Activated T-helper 17 cell treated with anti-CD3 and anti-CD28 coated beads, Interleukin-2, amount 50 U/mL, for 72 hours (primary cell): ENCODE data around the gene NRG3. TPM values are rescaled to one million over a fixed set of nuclear protein-coding genes. Genes with fewer than 3 reads are reported as not detected.

Experiments used
- ATAC-seq: fragments of 150-1000 bp; cut with Tn5 transposase; replicated peaks from 2 replicates; pipeline ENCODE4 v1.10.0; 2021; ENCODE audit warnings: mild to moderate bottlenecking, moderate library complexity
- H3K27ac Mint-ChIP-seq: one replicate; pipeline ENCODE4 v1.8.0; 2022; ENCODE audit warnings: mixed read lengths
- H3K27me3 Mint-ChIP-seq: one replicate; pipeline ENCODE4 v1.8.0; 2022; ENCODE audit warnings: mixed read lengths
- H3K36me3 Mint-ChIP-seq: one replicate; pipeline ENCODE4 v1.8.0; 2022; ENCODE audit warnings: low read depth, mild to moderate bottlenecking, mixed read lengths
- H3K4me1 Mint-ChIP-seq: one replicate; pipeline ENCODE4 v1.8.0; 2022; ENCODE audit warnings: mixed read lengths
- H3K4me3 Mint-ChIP-seq: one replicate; pipeline ENCODE4 v1.8.0; 2022; ENCODE audit warnings: mild to moderate bottlenecking, mixed read lengths
- H3K9me3 Mint-ChIP-seq: one replicate; pipeline ENCODE4 v1.8.0; 2022; ENCODE audit warnings: mixed read lengths
- total RNA-seq, 2 donors: library from RNA; stranded (reverse); gene quantifications; one replicate each; pipeline ENCODE4 v1.2.3, GENCODE V29; 2022

Gene NRG3
- total RNA-seq, 2 donors from 2014 or later, result not detected

GRCh38 chr10:81957976-81958375 lies 83.0 kb downstream of the NRG3 start:
- Mint-ChIP-seq H3K27me3 (no peaks in the 10 kb centered on the region), H3K4me1 (no peaks in the 10 kb centered on the region), H3K27ac (no peak overlapping the region), H3K4me3 (no peak overlapping the region), H3K9me3 (no peaks in the 10 kb centered on the region), H3K36me3 (no peaks in the 10 kb centered on the region)
- ATAC-seq, result no peak

GRCh38 chr10:81959016-81959415 lies 84.0 kb downstream of the NRG3 start:
- Mint-ChIP-seq H3K36me3 (no peaks in the 10 kb centered on the region), H3K4me1 (no peaks in the 10 kb centered on the region), H3K9me3 (no peaks in the 10 kb centered on the region), H3K27me3 (no peaks in the 10 kb centered on the region), H3K27ac (no peak overlapping the region), H3K4me3 (no peak overlapping the region)
- ATAC-seq, result no peak

GRCh38 chr10:81961451-81962184 lies 86.6 kb downstream of the NRG3 start:
- Mint-ChIP-seq H3K4me1 (no peaks in the 10 kb centered on the region), H3K27me3 (no peaks in the 10 kb centered on the region), H3K27ac (no peak overlapping the region), H3K4me3 (no peak overlapping the region), H3K9me3 (no peaks in the 10 kb centered on the region), H3K36me3 (no peaks in the 10 kb centered on the region)
- no peak for ATAC-seq

GRCh38 chr10:81963606-81964005 lies 88.6 kb downstream of the NRG3 start:
- no peaks in the 10 kb centered on the region for H3K9me3 Mint-ChIP-seq
- H3K27me3 Mint-ChIP-seq, result no peaks in the 10 kb centered on the region
- no peaks in the 10 kb centered on the region for H3K4me1 Mint-ChIP-seq
- no peak for ATAC-seq
- no peak overlapping the region for H3K4me3 Mint-ChIP-seq
- no peaks in the 10 kb centered on the region for H3K36me3 Mint-ChIP-seq
- H3K27ac Mint-ChIP-seq, result no peak overlapping the region

- no peak overlapping the region for H3K4me3 Mint-ChIP-seq
- no peaks in the 10 kb centered on the region for H3K27me3 Mint-ChIP-seq
- peaks cover 9% of the 10 kb centered on the region for H3K9me3 Mint-ChIP-seq
- H3K27ac Mint-ChIP-seq, result no peak overlapping the region
- H3K36me3 Mint-ChIP-seq, result no peaks in the 10 kb centered on the region
- no peak for ATAC-seq
- H3K4me1 Mint-ChIP-seq, result no peaks in the 10 kb centered on the region
Measured at GRCh38 chr10:81967716-81968115, 92.7 kb downstream of the NRG3 start.

- no peaks in the 10 kb centered on the region for H3K27me3 Mint-ChIP-seq
- peaks cover 9% of the 10 kb centered on the region for H3K9me3 Mint-ChIP-seq
- H3K27ac Mint-ChIP-seq, result no peak overlapping the region
- H3K36me3 Mint-ChIP-seq, result no peaks in the 10 kb centered on the region
- no peak for ATAC-seq
- H3K4me1 Mint-ChIP-seq, result no peaks in the 10 kb centered on the region
- no peak overlapping the region for H3K4me3 Mint-ChIP-seq
Measured at GRCh38 chr10:81969136-81969535, 94.1 kb downstream of the NRG3 start.

- Mint-ChIP-seq H3K4me1 (no peaks in the 10 kb centered on the region), H3K27ac (no peak overlapping the region), H3K9me3 (no peaks in the 10 kb centered on the region), H3K27me3 (no peaks in the 10 kb centered on the region), H3K36me3 (no peaks in the 10 kb centered on the region), H3K4me3 (no peak overlapping the region)
- no peak for ATAC-seq
Measured at GRCh38 chr10:81978238-81978637, 103.2 kb downstream of the NRG3 start.

GRCh38 chr10:81981724-81982123 lies 106.7 kb downstream of the NRG3 start:
- Mint-ChIP-seq H3K27ac (no peak overlapping the region), H3K27me3 (no peaks in the 10 kb centered on the region), H3K9me3 (peaks cover 9% of the 10 kb centered on the region), H3K4me1 (no peaks in the 10 kb centered on the region), H3K4me3 (no peak overlapping the region), H3K36me3 (no peaks in the 10 kb centered on the region)
- ATAC-seq, result no peak

GRCh38 chr10:81984428-81984827 lies 109.4 kb downstream of the NRG3 start:
- no peaks in the 10 kb centered on the region for H3K36me3 Mint-ChIP-seq
- H3K27me3 Mint-ChIP-seq, result no peaks in the 10 kb centered on the region
- ATAC-seq, result no peak
- H3K9me3 Mint-ChIP-seq, result peaks cover 18% of the 10 kb centered on the region
- no peak overlapping the region for H3K4me3 Mint-ChIP-seq
- H3K27ac Mint-ChIP-seq, result no peak overlapping the region
- no peaks in the 10 kb centered on the region for H3K4me1 Mint-ChIP-seq

GRCh38 chr10:81995254-81995653 lies 120.3 kb downstream of the NRG3 start:
- Mint-ChIP-seq H3K27ac (no peak overlapping the region), H3K27me3 (no peaks in the 10 kb centered on the region), H3K4me1 (no peaks in the 10 kb centered on the region), H3K4me3 (no peak overlapping the region), H3K36me3 (no peaks in the 10 kb centered on the region), H3K9me3 (peaks cover 4% of the 10 kb centered on the region)
- ATAC-seq, result no peak

GRCh38 chr10:81996927-81997326 lies 121.9 kb downstream of the NRG3 start:
- Mint-ChIP-seq H3K9me3 (peaks cover 7% of the 10 kb centered on the region), H3K27ac (no peak overlapping the region), H3K4me1 (no peaks in the 10 kb centered on the region), H3K36me3 (no peaks in the 10 kb centered on the region), H3K4me3 (no peak overlapping the region), H3K27me3 (no peaks in the 10 kb centered on the region)
- no peak for ATAC-seq

- peaks cover 23% of the 10 kb centered on the region for H3K9me3 Mint-ChIP-seq
- no peak overlapping the region for H3K4me3 Mint-ChIP-seq
- no peaks in the 10 kb centered on the region for H3K36me3 Mint-ChIP-seq
- H3K4me1 Mint-ChIP-seq, result no peaks in the 10 kb centered on the region
- no peak overlapping the region for H3K27ac Mint-ChIP-seq
- no peak for ATAC-seq
- no peaks in the 10 kb centered on the region for H3K27me3 Mint-ChIP-seq
Measured at GRCh38 chr10:82020999-82021398, 146.0 kb downstream of the NRG3 start.

- Mint-ChIP-seq H3K27ac (no peak overlapping the region), H3K36me3 (no peaks in the 10 kb centered on the region)
- no peak for ATAC-seq
Measured at GRCh38 chr10:82027711-82028110, 152.7 kb downstream of the NRG3 start.

GRCh38 chr10:82037076-82037475 lies 162.1 kb downstream of the NRG3 start:
- H3K27me3 Mint-ChIP-seq, result no peaks in the 10 kb centered on the region
- H3K36me3 Mint-ChIP-seq, result no peaks in the 10 kb centered on the region
- no peak overlapping the region for H3K4me3 Mint-ChIP-seq

More at GRCh38 chr10:82027711-82028110, 152.7 kb downstream of the NRG3 start:
- no peaks in the 10 kb centered on the region for H3K4me1 Mint-ChIP-seq
- H3K9me3 Mint-ChIP-seq, result peaks cover 14% of the 10 kb centered on the region
- no peaks in the 10 kb centered on the region for H3K27me3 Mint-ChIP-seq
- no peak overlapping the region for H3K4me3 Mint-ChIP-seq

GRCh38 chr10:82038587-82038986 lies 163.6 kb downstream of the NRG3 start:
- ATAC-seq, result no peak
- H3K27ac Mint-ChIP-seq, result no peak overlapping the region
- H3K36me3 Mint-ChIP-seq, result no peaks in the 10 kb centered on the region
- H3K27me3 Mint-ChIP-seq, result no peaks in the 10 kb centered on the region
- no peaks in the 10 kb centered on the region for H3K4me1 Mint-ChIP-seq
- peaks cover 9% of the 10 kb centered on the region for H3K9me3 Mint-ChIP-seq
- no peak overlapping the region for H3K4me3 Mint-ChIP-seq

More at GRCh38 chr10:82037076-82037475, 162.1 kb downstream of the NRG3 start:
- Mint-ChIP-seq H3K27ac (no peak overlapping the region), H3K9me3 (peaks cover 9% of the 10 kb centered on the region), H3K4me1 (no peaks in the 10 kb centered on the region)
- no peak for ATAC-seq

GRCh38 chr10:82040336-82040735 lies 165.3 kb downstream of the NRG3 start:
- Mint-ChIP-seq H3K9me3 (peaks cover 9% of the 10 kb centered on the region), H3K4me1 (no peaks in the 10 kb centered on the region), H3K36me3 (no peaks in the 10 kb centered on the region), H3K4me3 (no peak overlapping the region), H3K27me3 (no peaks in the 10 kb centered on the region), H3K27ac (no peak overlapping the region)
- no peak for ATAC-seq
